Memory B cell (primary cell): Measurements from ENCODE around the gene GOLGA6A.
"Not testable (repeated sequence)": the region's sequence is repeated elsewhere in the genome, so short reads cannot be mapped to it uniquely, and the experiment has no call there.

ENCODE experiments used
- ATAC-seq: fragments of 150-1000 bp; cut with Tn5 transposase; 2 replicates; pipeline ENCODE4 v1.10.0; 2021; ENCODE audit warnings: low read depth, mild to moderate bottlenecking, moderate library complexity
- DNase-seq, 2 donors: peaks; one replicate each; pipeline ENCODE4 v3.0.0; 2022; ENCODE audit warnings: low spot score in 2 of 2
- H3K27ac Mint-ChIP-seq: one replicate; pipeline ENCODE4 v1.8.0; 2022; ENCODE audit warnings: mild to moderate bottlenecking, moderate library complexity, mixed read lengths
- H3K27me3 Mint-ChIP-seq: one replicate; pipeline ENCODE4 v1.8.0; 2022; ENCODE audit warnings: mixed read lengths
- H3K36me3 Mint-ChIP-seq: one replicate; pipeline ENCODE4 v1.8.0; 2022; ENCODE audit warnings: mild to moderate bottlenecking, mixed read lengths
- H3K4me1 Mint-ChIP-seq: one replicate; pipeline ENCODE4 v1.8.0; 2022; ENCODE audit warnings: mixed read lengths
- H3K4me3 Mint-ChIP-seq: one replicate; pipeline ENCODE4 v1.8.0; 2022; ENCODE audit warnings: mild to moderate bottlenecking, moderate library complexity, mixed read lengths
- H3K9me3 Mint-ChIP-seq: one replicate; pipeline ENCODE4 v1.8.0; 2022; ENCODE audit warnings: mixed read lengths

GOLGA6A gene

GRCh38 chr15:74072132-74072531, 10.2 kb downstream of the GOLGA6A start:
- not testable (repeated sequence) for H3K27ac Mint-ChIP-seq, H3K4me1 Mint-ChIP-seq, DNase-seq, H3K27me3 Mint-ChIP-seq, H3K9me3 Mint-ChIP-seq, H3K36me3 Mint-ChIP-seq, ATAC-seq, H3K4me3 Mint-ChIP-seq

- H3K27ac Mint-ChIP-seq, ATAC-seq, DNase-seq: not testable (repeated sequence)
Measured at GRCh38 chr15:74071645-74072044, 10.7 kb downstream of the GOLGA6A start.

GRCh38 chr15:74065684-74066411, 16.5 kb downstream of the GOLGA6A start:
- peak; percentile 95 for ATAC-seq
- H3K4me3 Mint-ChIP-seq, H3K4me1 Mint-ChIP-seq, H3K9me3 Mint-ChIP-seq, H3K36me3 Mint-ChIP-seq, H3K27me3 Mint-ChIP-seq, H3K27ac Mint-ChIP-seq: not testable (repeated sequence)
- peak in 1 of 2 donors; percentile 45 for DNase-seq

More at GRCh38 chr15:74071645-74072044, 10.7 kb downstream of the GOLGA6A start:
- not testable (repeated sequence) for H3K4me3 Mint-ChIP-seq, H3K4me1 Mint-ChIP-seq, H3K36me3 Mint-ChIP-seq, H3K27me3 Mint-ChIP-seq, H3K9me3 Mint-ChIP-seq

GRCh38 chr15:74064822-74065221, 17.5 kb downstream of the GOLGA6A start:
- not testable (repeated sequence) for DNase-seq, H3K9me3 Mint-ChIP-seq, H3K4me1 Mint-ChIP-seq, H3K27me3 Mint-ChIP-seq, H3K27ac Mint-ChIP-seq, H3K36me3 Mint-ChIP-seq, ATAC-seq, H3K4me3 Mint-ChIP-seq

- H3K36me3 Mint-ChIP-seq, ATAC-seq, H3K9me3 Mint-ChIP-seq, H3K27me3 Mint-ChIP-seq, H3K27ac Mint-ChIP-seq, H3K4me3 Mint-ChIP-seq, DNase-seq, H3K4me1 Mint-ChIP-seq: not testable (repeated sequence)
Measured at GRCh38 chr15:74064183-74064582, 18.2 kb downstream of the GOLGA6A start.

- peaks cover 10% of the 10 kb centered on the region for H3K36me3 Mint-ChIP-seq
- not testable (repeated sequence) for H3K27ac Mint-ChIP-seq, H3K4me3 Mint-ChIP-seq, H3K4me1 Mint-ChIP-seq, H3K27me3 Mint-ChIP-seq, H3K9me3 Mint-ChIP-seq, ATAC-seq, DNase-seq
Measured at GRCh38 chr15:74063425-74064146, 18.8 kb downstream of the GOLGA6A start.

- Mint-ChIP-seq H3K27me3 (peaks cover 6% of the 10 kb centered on the region), H3K36me3 (peaks cover 18% of the 10 kb centered on the region)
Measured at GRCh38 chr15:74062671-74063070, 19.7 kb downstream of the GOLGA6A start.

GRCh38 chr15:74062236-74062635, 20.1 kb downstream of the GOLGA6A start:
- H3K4me3 Mint-ChIP-seq: no peak overlapping the region
- H3K27me3 Mint-ChIP-seq: peaks cover 6% of the 10 kb centered on the region
- H3K9me3 Mint-ChIP-seq: no peaks in the 10 kb centered on the region
- DNase-seq: no peak
- H3K36me3 Mint-ChIP-seq: peaks cover 18% of the 10 kb centered on the region
- no peak for ATAC-seq
- H3K4me1 Mint-ChIP-seq: no peaks in the 10 kb centered on the region
- H3K27ac Mint-ChIP-seq: no peak overlapping the region

More at GRCh38 chr15:74062671-74063070, 19.7 kb downstream of the GOLGA6A start:
- H3K27ac Mint-ChIP-seq: no peak overlapping the region
- no peak overlapping the region for H3K4me3 Mint-ChIP-seq
- no peaks in the 10 kb centered on the region for H3K9me3 Mint-ChIP-seq
- DNase-seq (no peak), ATAC-seq (no peak)
- H3K4me1 Mint-ChIP-seq: no peaks in the 10 kb centered on the region

- ATAC-seq (no peak), DNase-seq (no peak)
- no peak overlapping the region for H3K4me3 Mint-ChIP-seq
- peaks cover 21% of the 10 kb centered on the region for H3K36me3 Mint-ChIP-seq
- H3K27ac Mint-ChIP-seq: no peak overlapping the region
- H3K27me3 Mint-ChIP-seq: peaks cover 6% of the 10 kb centered on the region
- no peaks in the 10 kb centered on the region for H3K9me3 Mint-ChIP-seq
- H3K4me1 Mint-ChIP-seq: no peaks in the 10 kb centered on the region
Measured at GRCh38 chr15:74060251-74060650, 22.1 kb downstream of the GOLGA6A start.

- H3K27ac Mint-ChIP-seq, H3K4me1 Mint-ChIP-seq, H3K4me3 Mint-ChIP-seq, H3K27me3 Mint-ChIP-seq, H3K9me3 Mint-ChIP-seq, ATAC-seq, DNase-seq: not testable (repeated sequence)
- H3K36me3 Mint-ChIP-seq: peaks cover 21% of the 10 kb centered on the region
Measured at GRCh38 chr15:74059050-74059833, 23.1 kb downstream of the GOLGA6A start.

GRCh38 chr15:74056330-74056729, 26.0 kb downstream of the GOLGA6A start:
- peaks cover 21% of the 10 kb centered on the region for H3K36me3 Mint-ChIP-seq
- not testable (repeated sequence) for H3K27ac Mint-ChIP-seq, DNase-seq, ATAC-seq, H3K27me3 Mint-ChIP-seq, H3K9me3 Mint-ChIP-seq, H3K4me1 Mint-ChIP-seq, H3K4me3 Mint-ChIP-seq

GRCh38 chr15:74055804-74056203, 26.5 kb downstream of the GOLGA6A start:
- ATAC-seq: no peak
- DNase-seq: no peak
- Mint-ChIP-seq H3K4me1 (peaks cover 6% of the 10 kb centered on the region), H3K4me3 (no peak overlapping the region), H3K36me3 (peaks cover 21% of the 10 kb centered on the region), H3K27ac (no peak overlapping the region), H3K27me3 (peaks cover 3% of the 10 kb centered on the region), H3K9me3 (no peaks in the 10 kb centered on the region)

- no peaks in the 10 kb centered on the region for H3K9me3 Mint-ChIP-seq
- H3K4me1 Mint-ChIP-seq: peaks cover 6% of the 10 kb centered on the region
- DNase-seq (peak; percentile 51 to 59), ATAC-seq (peak; percentile 96)
- H3K27ac Mint-ChIP-seq: no peak overlapping the region
- peaks cover 3% of the 10 kb centered on the region for H3K27me3 Mint-ChIP-seq
- H3K36me3 Mint-ChIP-seq: peaks cover 14% of the 10 kb centered on the region
- H3K4me3 Mint-ChIP-seq: no peak overlapping the region
Measured at GRCh38 chr15:74053941-74054529, 28.3 kb downstream of the GOLGA6A start.

- no peak overlapping the region for H3K4me3 Mint-ChIP-seq
- DNase-seq (no peak), ATAC-seq (no peak)
- H3K27me3 Mint-ChIP-seq: peaks cover 3% of the 10 kb centered on the region
- H3K4me1 Mint-ChIP-seq: peaks cover 6% of the 10 kb centered on the region
- peaks cover 10% of the 10 kb centered on the region for H3K36me3 Mint-ChIP-seq
- H3K9me3 Mint-ChIP-seq: no peaks in the 10 kb centered on the region
- H3K27ac Mint-ChIP-seq: no peak overlapping the region
Measured at GRCh38 chr15:74053517-74053916, 28.8 kb downstream of the GOLGA6A start.
